Right lobe of liver (tissue), 6 donors: ENCODE data around the gene AIFM1. TPM values are rescaled to one million over a fixed set of nuclear protein-coding genes. Genes with fewer than 3 reads are reported as not detected.

Experiments
- ATAC-seq, 4 donors: fragments of 200-7000 bp; cut with Tn5 transposase; one replicate each; pipeline ENCODE4 v1.9.1; 2020; ENCODE audit warnings: mild to moderate bottlenecking in 4 of 4, moderate library complexity in 4 of 4
- DNase-seq, 3 donors: peaks; one replicate each; pipeline ENCODE4 v3.0.0-alpha.2; 2020
- H3K27ac ChIP-seq, 3 donors: fragments of 200-600 bp; one replicate each; pipeline ENCODE4 v1.8.0; 2022
- H3K27me3 ChIP-seq, 2 donors: fragments of 200-600 bp; one replicate each; pipeline ENCODE4 v1.8.0; 2022
- H3K36me3 ChIP-seq, 4 donors: fragments of 200-600 bp; sonication (generic) in 1 of 4; one replicate each; pipeline versions ENCODE4 v1.5.1 to v1.8.0; 2017 to 2022; ENCODE audit warnings: control low read depth in 1 of 4
- H3K4me1 ChIP-seq, 4 donors: fragments of 200-600 bp; sonication (generic) in 1 of 4; one replicate each; pipeline versions ENCODE4 v1.5.1 to v1.8.0; 2017 to 2022; ENCODE audit warnings: control low read depth in 1 of 4
- H3K4me3 ChIP-seq, 3 donors: fragments of 200-600 bp; one replicate each; pipeline ENCODE4 v1.8.0; 2022
- H3K9me3 ChIP-seq, 4 donors: fragments of 200-600 bp; sonication (generic) in 1 of 4; one replicate each; pipeline versions ENCODE4 v1.5.1 to v1.8.0; 2017 to 2022; ENCODE audit warnings: control low read depth in 1 of 4
- CTCF ChIP-seq, 4 donors: fragments of 200-600 bp in 3 of 4; fragments of 450-650 bp in 1 of 4; IDR thresholded peaks; one replicate each; pipeline versions ENCODE4 v1.5.1 to v1.8.0; 2016 to 2022; ENCODE audit warnings: antibody characterized with exemption in 4 of 4, mild to moderate bottlenecking in 2 of 4
- POLR2A ChIP-seq: fragments of 450-650 bp; IDR thresholded peaks from one replicate; pipeline ENCODE4 v1.6.1; 2017; ENCODE audit warnings: antibody characterized with exemption, mild to moderate bottlenecking
- WGBS: methylation state at CpG from one replicate; pipeline ENCODE4 v1.1.6; 2018; ENCODE audit warnings: low coverage, low lambda C conversion rate; ENCODE audit not compliant: insufficient coverage; ENCODE audit errors: missing lambda C conversion rate; 5-methylcytosine and 5-hydroxymethylcytosine counted together
- intact Hi-C, 2 donors: fragments of 100-400 bp; cut with DNase I; formaldehyde crosslinking; loops; one replicate each; pipeline versions ENCODE4 v1.11.2 to v1.14.1; 2022
- total RNA-seq, 6 experiments: library from RNA; depleted of rRNA in 2 of 6; stranded (reverse); fragments of >200 nt in 2 of 6; fragmentation: NEBNext Ultra II Directional in 3 of 6; extraction: Animal tissue kit (Norgen Biotek cat#: 25700) in 3 of 6; gene quantifications; one replicate each; pipeline versions ENCODE4 v1.1.0 to v1.2.4, GENCODE V29; 2016 to 2023
- donor health status: DM: no; HTN: yes; CAD: no.
- donor health status: DM: no; HTN: no; CAD: no.
- donor health status: DM: no; HTN: no; CAD: no.
- donor health status: DM: no; HTN: yes; CAD: no.
- donor health status: DM: no; HTN: yes; CAD: no.

Gene AIFM1
- total RNA-seq, 6 experiments from 2014 or later = 63.4 to 90.0 (median 76.7) TPM

- DNase-seq (no peak), ATAC-seq (no peak)
- 43% methylated on average over 4 of the region's 4 CpGs for WGBS
- Histone ChIP-seq H3K36me3 (no peaks in the 10 kb centered on the region), H3K4me3 (no peak overlapping the region), H3K9me3 (no peaks in the 10 kb centered on the region), H3K4me1 (no peaks in the 10 kb centered on the region), H3K27ac (no peak overlapping the region), H3K27me3 (no peaks in the 10 kb centered on the region)
- TF ChIP-seq POLR2A (no peak), CTCF (IDR thresholded peaks at IDR 0.05) (no peak)
- intact Hi-C loops = no loop called here
Measured at GRCh38 chrX:130176942-130177341, 11.3 kb upstream of the AIFM1 start.

- DNase-seq (no peak), ATAC-seq (no peak)
- Histone ChIP-seq H3K27ac (no peak overlapping the region), H3K9me3 (no peaks in the 10 kb centered on the region), H3K4me3 (no peak overlapping the region), H3K36me3 (no peaks in the 10 kb centered on the region), H3K27me3 (no peaks in the 10 kb centered on the region), H3K4me1 (no peaks in the 10 kb centered on the region)
- no peak for TF ChIP-seq POLR2A
- intact Hi-C loops = no loop called here
Measured at GRCh38 chrX:130176354-130176776, 10.7 kb upstream of the AIFM1 start.

- Histone ChIP-seq H3K4me3 (no peak overlapping the region), H3K9me3 (no peaks in the 10 kb centered on the region), H3K36me3 (no peaks in the 10 kb centered on the region), H3K4me1 (no peaks in the 10 kb centered on the region), H3K27ac (no peak overlapping the region), H3K27me3 (no peaks in the 10 kb centered on the region)
- DNase-seq = no peak
- WGBS = 81% methylated on average over 2 of the region's 2 CpGs
- no peak for TF ChIP-seq CTCF (IDR thresholded peaks at IDR 0.05)
- intact Hi-C loops = no loop called here
- ATAC-seq = no peak
Measured at GRCh38 chrX:130174937-130175336, 9.3 kb upstream of the AIFM1 start.

- peak; percentile 36 to 68 (median 44) for ATAC-seq
Measured at GRCh38 chrX:130174045-130174704, 8.5 kb upstream of the AIFM1 start.

More at GRCh38 chrX:130174045-130174704, 8.5 kb upstream of the AIFM1 start:
- intact Hi-C loops = no loop called here
- H3K9me3 ChIP-seq = no peaks in the 10 kb centered on the region
- peak in 1 of 3 donors; percentile 55 for DNase-seq
- H3K27ac ChIP-seq = peak overlapping the region; percentile 26 to 61 (median 40)
- no peaks in the 10 kb centered on the region for H3K4me1 ChIP-seq
- TF ChIP-seq POLR2A (no peak), CTCF (IDR thresholded peaks at IDR 0.05) (no peak)
- no peak overlapping the region for H3K4me3 ChIP-seq
- WGBS = 22% methylated on average over 7 of the region's 10 CpGs
- H3K27me3 ChIP-seq = no peaks in the 10 kb centered on the region
- no peaks in the 10 kb centered on the region for H3K36me3 ChIP-seq
